Measurements from ENCODE around the gene ARMC9.
"Not testable (repeated sequence)": the region's sequence is repeated elsewhere in the genome, so short reads cannot be mapped to it uniquely, and the experiment has no call there.

ARMC9 gene

GRCh38 chr2:231347081-231347480 is 148.7 kb downstream of the ARMC9 start:
- Histone ChIP-seq H3K27ac (no peak overlapping the region), H3K79me2 (ENCODE audit: insufficient read depth, low read depth) (no peaks in the 10 kb centered on the region), H3K4me1 (ENCODE audit: low read depth, poor library complexity, severe bottlenecking) (no peaks in the 10 kb centered on the region), H3K9ac (no peak overlapping the region), H3K36me3 (ENCODE audit: insufficient read depth) (no peaks in the 10 kb centered on the region), H3K27me3 (ENCODE audit: insufficient read depth, low read depth) (no peaks in the 10 kb centered on the region; the same call in 1 of the 2 replicates), H4K20me1 (ENCODE audit: insufficient read depth) (no peaks in the 10 kb centered on the region), H2AFZ (ENCODE audit: low read depth) (no peak overlapping the region), H3K4me3 (IDR thresholded peaks at IDR 0.05; ENCODE audit: insufficient read depth, low read depth, low read length) (no peak overlapping the region), H3K4me2 (no peak overlapping the region)
- TF ChIP-seq, protein P1, sequence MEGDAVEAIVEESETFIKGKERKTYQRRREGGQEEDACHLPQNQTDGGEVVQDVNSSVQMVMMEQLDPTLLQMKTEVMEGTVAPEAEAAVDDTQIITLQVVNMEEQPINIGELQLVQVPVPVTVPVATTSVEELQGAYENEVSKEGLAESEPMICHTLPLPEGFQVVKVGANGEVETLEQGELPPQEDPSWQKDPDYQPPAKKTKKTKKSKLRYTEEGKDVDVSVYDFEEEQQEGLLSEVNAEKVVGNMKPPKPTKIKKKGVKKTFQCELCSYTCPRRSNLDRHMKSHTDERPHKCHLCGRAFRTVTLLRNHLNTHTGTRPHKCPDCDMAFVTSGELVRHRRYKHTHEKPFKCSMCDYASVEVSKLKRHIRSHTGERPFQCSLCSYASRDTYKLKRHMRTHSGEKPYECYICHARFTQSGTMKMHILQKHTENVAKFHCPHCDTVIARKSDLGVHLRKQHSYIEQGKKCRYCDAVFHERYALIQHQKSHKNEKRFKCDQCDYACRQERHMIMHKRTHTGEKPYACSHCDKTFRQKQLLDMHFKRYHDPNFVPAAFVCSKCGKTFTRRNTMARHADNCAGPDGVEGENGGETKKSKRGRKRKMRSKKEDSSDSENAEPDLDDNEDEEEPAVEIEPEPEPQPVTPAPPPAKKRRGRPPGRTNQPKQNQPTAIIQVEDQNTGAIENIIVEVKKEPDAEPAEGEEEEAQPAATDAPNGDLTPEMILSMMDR (conservative IDR thresholded peaks at IDR 0.05; ENCODE audit: low read depth, low read length) = no peak

GRCh38 chr2:231347638-231348037 is 149.2 kb downstream of the ARMC9 start:
- Histone ChIP-seq H2AFZ (ENCODE audit: low read depth) (no peak overlapping the region), H3K4me1 (ENCODE audit: low read depth, poor library complexity, severe bottlenecking) (no peaks in the 10 kb centered on the region), H3K27ac (no peak overlapping the region), H3K4me3 (IDR thresholded peaks at IDR 0.05; ENCODE audit: insufficient read depth, low read depth, low read length) (no peak overlapping the region), H3K9ac (no peak overlapping the region), H3K79me2 (ENCODE audit: insufficient read depth, low read depth) (no peaks in the 10 kb centered on the region), H3K36me3 (ENCODE audit: insufficient read depth) (no peaks in the 10 kb centered on the region), H3K27me3 (ENCODE audit: insufficient read depth, low read depth) (no peaks in the 10 kb centered on the region; the same call in 1 of the 2 replicates), H4K20me1 (ENCODE audit: insufficient read depth) (no peaks in the 10 kb centered on the region), H3K4me2 (no peak overlapping the region)
- TF ChIP-seq, protein P1 (conservative IDR thresholded peaks at IDR 0.05; ENCODE audit: low read depth, low read length) = no peak

- Histone ChIP-seq H3K79me2 (ENCODE audit: insufficient read depth, low read depth) (no peaks in the 10 kb centered on the region), H3K9ac (no peak overlapping the region), H3K36me3 (ENCODE audit: insufficient read depth) (no peaks in the 10 kb centered on the region), H3K4me1 (ENCODE audit: low read depth, poor library complexity, severe bottlenecking) (no peaks in the 10 kb centered on the region), H3K27ac (no peak overlapping the region), H3K4me2 (no peak overlapping the region), H2AFZ (ENCODE audit: low read depth) (no peak overlapping the region), H3K4me3 (IDR thresholded peaks at IDR 0.05; ENCODE audit: insufficient read depth, low read depth, low read length) (no peak overlapping the region), H4K20me1 (ENCODE audit: insufficient read depth) (no peaks in the 10 kb centered on the region), H3K27me3 (ENCODE audit: insufficient read depth, low read depth) (no peaks in the 10 kb centered on the region; the same call in 1 of the 2 replicates)
- TF ChIP-seq, protein P1 (conservative IDR thresholded peaks at IDR 0.05; ENCODE audit: low read depth, low read length) = no peak
Measured at GRCh38 chr2:231348173-231348572, 149.7 kb downstream of the ARMC9 start.

GRCh38 chr2:231348704-231349373 is 150.4 kb downstream of the ARMC9 start:
- H3K9ac ChIP-seq = no peak overlapping the region

GRCh38 chr2:231349374-231349735 is 150.9 kb downstream of the ARMC9 start:
- not testable (repeated sequence) for H3K4me1 ChIP-seq (ENCODE audit: low read depth, poor library complexity, severe bottlenecking); H3K4me3 ChIP-seq (IDR thresholded peaks at IDR 0.05; ENCODE audit: insufficient read depth, low read depth, low read length); H3K9ac ChIP-seq; H3K4me2 ChIP-seq; H3K36me3 ChIP-seq (ENCODE audit: insufficient read depth); H4K20me1 ChIP-seq (ENCODE audit: insufficient read depth); H2AFZ ChIP-seq (ENCODE audit: low read depth); H3K79me2 ChIP-seq (ENCODE audit: insufficient read depth, low read depth); H3K27ac ChIP-seq; H3K27me3 ChIP-seq (ENCODE audit: insufficient read depth, low read depth)

More at GRCh38 chr2:231348704-231349373, 150.4 kb downstream of the ARMC9 start:
- Histone ChIP-seq H4K20me1 (ENCODE audit: insufficient read depth) (no peaks in the 10 kb centered on the region), H3K27ac (no peak overlapping the region), H3K4me1 (ENCODE audit: low read depth, poor library complexity, severe bottlenecking) (no peaks in the 10 kb centered on the region), H3K4me3 (IDR thresholded peaks at IDR 0.05; ENCODE audit: insufficient read depth, low read depth, low read length) (no peak overlapping the region), H3K4me2 (no peak overlapping the region), H2AFZ (ENCODE audit: low read depth) (no peak overlapping the region), H3K36me3 (ENCODE audit: insufficient read depth) (no peaks in the 10 kb centered on the region), H3K27me3 (ENCODE audit: insufficient read depth, low read depth) (no peaks in the 10 kb centered on the region; the same call in 1 of the 2 replicates), H3K79me2 (ENCODE audit: insufficient read depth, low read depth) (no peaks in the 10 kb centered on the region)
- TF ChIP-seq, protein P1 (conservative IDR thresholded peaks at IDR 0.05; ENCODE audit: low read depth, low read length) = no peak
